Measurements from ENCODE around the gene PRR16.

PRR16 gene

GRCh38 chr5:120479066-120479465, 15.0 kb downstream of the PRR16 start:
- ChIA-PET POLR2A (no interaction called here), CTCF (no interaction called here)
- TF ChIP-seq PKNOX1 (IDR thresholded peaks at IDR 0.05) (no peak), ELF4 (IDR thresholded peaks at IDR 0.05) (no peak), SUZ12 (IDR thresholded peaks at IDR 0.05) (no peak), ARNT (IDR thresholded peaks at IDR 0.05) (no peak), LEF1 (IDR thresholded peaks at IDR 0.05; ENCODE audit: borderline replicate concordance) (no peak), FOXA1 (IDR thresholded peaks at IDR 0.05) (no peak), BHLHE40 (IDR thresholded peaks at IDR 0.05; ENCODE audit: borderline replicate concordance) (no peak), SP1 (IDR thresholded peaks at IDR 0.05) (no peak), ZNF384 (IDR thresholded peaks at IDR 0.05) (no peak), L3MBTL2 (conservative IDR thresholded peaks at IDR 0.05) (no peak), CTBP1 (IDR thresholded peaks at IDR 0.05; ENCODE audit: borderline replicate concordance) (no peak), NFRKB (IDR thresholded peaks at IDR 0.05) (no peak), HDGF (IDR thresholded peaks at IDR 0.05; ENCODE audit: borderline replicate concordance) (no peak), TARDBP (IDR thresholded peaks at IDR 0.05) (no peak), FOXM1 (IDR thresholded peaks at IDR 0.05; ENCODE audit: borderline replicate concordance) (no peak), FOXK2 (IDR thresholded peaks at IDR 0.05) (no peak)
- DNase-seq (ENCODE audit: extremely low spot score), result no peak

- ChIA-PET CTCF (no interaction called here), POLR2A (no interaction called here)
- TF ChIP-seq PKNOX1 (IDR thresholded peaks at IDR 0.05) (no peak), FOXK2 (IDR thresholded peaks at IDR 0.05) (no peak), SUZ12 (IDR thresholded peaks at IDR 0.05) (no peak), BHLHE40 (IDR thresholded peaks at IDR 0.05; ENCODE audit: borderline replicate concordance) (no peak), FOXA1 (IDR thresholded peaks at IDR 0.05) (no peak), ELF4 (IDR thresholded peaks at IDR 0.05) (no peak), TARDBP (IDR thresholded peaks at IDR 0.05) (no peak), ZNF384 (IDR thresholded peaks at IDR 0.05) (no peak), SP1 (IDR thresholded peaks at IDR 0.05) (no peak), NFRKB (IDR thresholded peaks at IDR 0.05) (no peak)
- no peak for DNase-seq (ENCODE audit: extremely low spot score)
These were observed 35.9 kb downstream of the PRR16 start for GRCh38 chr5:120499876-120500563.

- CTCF ChIA-PET, result no interaction called here
- no peak for DNase-seq (ENCODE audit: extremely low spot score)
- TF ChIP-seq ARNT (IDR thresholded peaks at IDR 0.05) (no peak), CTBP1 (IDR thresholded peaks at IDR 0.05; ENCODE audit: borderline replicate concordance) (no peak), ELF4 (IDR thresholded peaks at IDR 0.05) (no peak), FOXA1 (IDR thresholded peaks at IDR 0.05) (no peak), ZNF384 (IDR thresholded peaks at IDR 0.05) (no peak), LEF1 (IDR thresholded peaks at IDR 0.05; ENCODE audit: borderline replicate concordance) (no peak), FOXK2 (IDR thresholded peaks at IDR 0.05) (no peak), SP1 (IDR thresholded peaks at IDR 0.05) (no peak), BHLHE40 (IDR thresholded peaks at IDR 0.05; ENCODE audit: borderline replicate concordance) (no peak), FOXM1 (IDR thresholded peaks at IDR 0.05; ENCODE audit: borderline replicate concordance) (no peak), HDGF (IDR thresholded peaks at IDR 0.05; ENCODE audit: borderline replicate concordance) (no peak), L3MBTL2 (conservative IDR thresholded peaks at IDR 0.05) (no peak), PKNOX1 (IDR thresholded peaks at IDR 0.05) (no peak), NFRKB (IDR thresholded peaks at IDR 0.05) (no peak), TARDBP (IDR thresholded peaks at IDR 0.05) (no peak), SUZ12 (IDR thresholded peaks at IDR 0.05) (no peak)
- POLR2A ChIA-PET, result no interaction called here
These were observed 38.4 kb downstream of the PRR16 start for GRCh38 chr5:120502531-120502930.

- no peak for DNase-seq (ENCODE audit: extremely low spot score)
- TF ChIP-seq FOXA1 (IDR thresholded peaks at IDR 0.05) (no peak), LEF1 (IDR thresholded peaks at IDR 0.05; ENCODE audit: borderline replicate concordance) (no peak), SP1 (IDR thresholded peaks at IDR 0.05) (no peak), L3MBTL2 (conservative IDR thresholded peaks at IDR 0.05) (no peak), ELF4 (IDR thresholded peaks at IDR 0.05) (no peak), ARNT (IDR thresholded peaks at IDR 0.05) (no peak)
- POLR2A ChIA-PET, result no interaction called here
- CTCF ChIA-PET, result no interaction called here
These were observed 39.2 kb downstream of the PRR16 start for GRCh38 chr5:120503341-120503740.

GRCh38 chr5:120504057-120504456, 40.0 kb downstream of the PRR16 start:
- CTCF ChIA-PET, result no interaction called here
- no peak for TF ChIP-seq FOXA1 (IDR thresholded peaks at IDR 0.05)
- no peak for TF ChIP-seq BHLHE40 (IDR thresholded peaks at IDR 0.05; ENCODE audit: borderline replicate concordance)
- no peak for TF ChIP-seq ELF4 (IDR thresholded peaks at IDR 0.05)
- no peak for TF ChIP-seq CTBP1 (IDR thresholded peaks at IDR 0.05; ENCODE audit: borderline replicate concordance)
- TF ChIP-seq SUZ12 (IDR thresholded peaks at IDR 0.05), result no peak
- TF ChIP-seq L3MBTL2 (conservative IDR thresholded peaks at IDR 0.05), result no peak
- no peak for TF ChIP-seq TARDBP (IDR thresholded peaks at IDR 0.05)
- no peak for TF ChIP-seq PKNOX1 (IDR thresholded peaks at IDR 0.05)
- TF ChIP-seq HDGF (IDR thresholded peaks at IDR 0.05; ENCODE audit: borderline replicate concordance), result no peak
- TF ChIP-seq ARNT (IDR thresholded peaks at IDR 0.05), result no peak
- TF ChIP-seq ZNF384 (IDR thresholded peaks at IDR 0.05), result no peak
- no peak for TF ChIP-seq FOXK2 (IDR thresholded peaks at IDR 0.05)
- TF ChIP-seq LEF1 (IDR thresholded peaks at IDR 0.05; ENCODE audit: borderline replicate concordance), result no peak
- no peak for TF ChIP-seq FOXM1 (IDR thresholded peaks at IDR 0.05; ENCODE audit: borderline replicate concordance)
- no peak for TF ChIP-seq NFRKB (IDR thresholded peaks at IDR 0.05)
- no peak for TF ChIP-seq SP1 (IDR thresholded peaks at IDR 0.05)
- POLR2A ChIA-PET, result no interaction called here
- no peak for DNase-seq (ENCODE audit: extremely low spot score)

All from HEK293T (cell line).